DLD1 (cell line): Measurements from ENCODE around the gene TFPI2.
"Not testable (repeated sequence)": the region's sequence is repeated elsewhere in the genome, so short reads cannot be mapped to it uniquely, and the experiment has no call there.

Experiments used
- in situ Hi-C: cut with HindIII; loops from 2 replicates; pipeline ENCODE4 v1.10.0; 2017; ENCODE audit warnings: low sequenced_read_pairs

TFPI2 gene

GRCh38 chr7:93890464-93891068, at the start of gene TFPI2:
TFPI2 (minus strand) TSS chr7:93890753; CDS start chr7:93890678, 75 bp downstream.
- in situ Hi-C loops, result no loop called here

- in situ Hi-C loops, result no loop called here
Observed at GRCh38 chr7:93938293-93938692, 47.7 kb upstream of the TFPI2 start.

GRCh38 chr7:93937818-93938217, 47.3 kb upstream of the TFPI2 start:
- in situ Hi-C loops, result no loop called here

- in situ Hi-C loops, result no loop called here
Observed at GRCh38 chr7:93935102-93935501, 44.5 kb upstream of the TFPI2 start.

GRCh38 chr7:93933156-93933555, 42.6 kb upstream of the TFPI2 start:
- in situ Hi-C loops, result no loop called here

GRCh38 chr7:93931655-93932054, 41.1 kb upstream of the TFPI2 start:
- in situ Hi-C loops, result no loop called here

- in situ Hi-C loops, result no loop called here
Observed at GRCh38 chr7:93927585-93927984, 37.0 kb upstream of the TFPI2 start.

GRCh38 chr7:93926800-93927199, 36.2 kb upstream of the TFPI2 start:
- in situ Hi-C loops, result no loop called here

GRCh38 chr7:93923942-93924341, 33.4 kb upstream of the TFPI2 start:
- in situ Hi-C loops, result no loop called here

- in situ Hi-C loops, result no loop called here
Observed at GRCh38 chr7:93923296-93923695, 32.7 kb upstream of the TFPI2 start.

- in situ Hi-C loops, result no loop called here
Observed at GRCh38 chr7:93921607-93922566, 31.3 kb upstream of the TFPI2 start, which contains the start of gene GNG11. GNG11 (plus strand) TSS chr7:93921735; CDS start chr7:93922138, 403 bp downstream.

GRCh38 chr7:93921186-93921585, 30.6 kb upstream of the TFPI2 start:
- in situ Hi-C loops, result no loop called here

- in situ Hi-C loops, result no loop called here
Observed at GRCh38 chr7:93920496-93921182, 30.1 kb upstream of the TFPI2 start.

GRCh38 chr7:93916315-93916714, 25.8 kb upstream of the TFPI2 start:
- in situ Hi-C loops, result not testable (repeated sequence)

GRCh38 chr7:93915888-93916287, 25.3 kb upstream of the TFPI2 start:
- in situ Hi-C loops, result not testable (repeated sequence)

- in situ Hi-C loops, result not testable (repeated sequence)
Observed at GRCh38 chr7:93915206-93915842, 24.8 kb upstream of the TFPI2 start.

GRCh38 chr7:93914581-93915066, 24.1 kb upstream of the TFPI2 start:
- in situ Hi-C loops, result no loop called here

- in situ Hi-C loops, result no loop called here
Observed at GRCh38 chr7:93913197-93913596, 22.6 kb upstream of the TFPI2 start.

- in situ Hi-C loops, result not testable (repeated sequence)
Observed at GRCh38 chr7:93911661-93912060, 21.1 kb upstream of the TFPI2 start.

- in situ Hi-C loops, result not testable (repeated sequence)
Observed at GRCh38 chr7:93911242-93911641, 20.7 kb upstream of the TFPI2 start.
